HG02763 (cell line): ENCODE results near the gene MECP2.

Experiments
- ATAC-seq: cut with Tn5 transposase; IDR thresholded peaks from one replicate; pipeline ENCODE4 v1.9.1; 2021; ENCODE audit warnings: mild to moderate bottlenecking, moderate library complexity; ENCODE audit not compliant: unreplicated experiment

Gene MECP2

DNA sequence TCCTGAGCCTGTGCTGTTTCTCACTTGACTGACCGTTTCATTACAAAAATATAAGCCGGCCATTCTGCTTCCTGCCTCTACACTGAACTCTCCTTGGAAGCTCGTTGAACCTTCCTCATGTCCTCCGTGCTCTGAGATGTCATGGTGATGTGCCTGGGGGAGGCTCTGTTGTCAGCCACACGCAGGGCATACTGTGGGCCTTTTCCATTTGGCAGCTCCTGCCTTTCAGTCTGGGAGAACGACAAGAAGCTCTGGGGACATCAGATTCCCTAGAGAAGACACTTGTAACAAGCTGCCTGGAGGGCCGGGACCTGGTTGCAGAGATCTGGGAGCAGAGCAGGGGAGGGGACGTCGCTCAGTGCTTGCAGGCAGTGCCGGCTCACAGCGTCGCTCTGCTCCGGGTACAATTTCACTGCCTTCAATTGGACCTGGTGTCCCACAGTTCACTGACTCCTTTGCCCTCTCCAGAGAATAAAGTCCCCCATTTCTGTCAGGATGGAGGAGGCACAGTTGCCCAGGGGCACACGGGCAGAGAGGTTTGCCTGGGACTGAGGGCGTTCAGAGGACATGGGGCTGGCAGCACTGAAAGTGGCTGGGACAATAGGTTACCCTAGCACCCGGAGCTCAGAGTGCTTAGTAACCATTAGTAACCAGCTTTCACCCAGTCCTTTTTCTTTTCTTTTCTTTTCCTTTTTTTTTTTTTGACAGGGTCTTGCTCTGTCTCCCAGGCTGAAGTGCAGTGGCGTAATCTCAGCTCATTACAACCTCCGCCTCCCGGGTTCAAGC is 19.1 kb upstream of the MECP2 start:
- ATAC-seq, result no peak

- no peak for ATAC-seq
These were observed 18.2 kb upstream of the MECP2 start for GRCh38 chrX:154115750-154116149.

DNA sequence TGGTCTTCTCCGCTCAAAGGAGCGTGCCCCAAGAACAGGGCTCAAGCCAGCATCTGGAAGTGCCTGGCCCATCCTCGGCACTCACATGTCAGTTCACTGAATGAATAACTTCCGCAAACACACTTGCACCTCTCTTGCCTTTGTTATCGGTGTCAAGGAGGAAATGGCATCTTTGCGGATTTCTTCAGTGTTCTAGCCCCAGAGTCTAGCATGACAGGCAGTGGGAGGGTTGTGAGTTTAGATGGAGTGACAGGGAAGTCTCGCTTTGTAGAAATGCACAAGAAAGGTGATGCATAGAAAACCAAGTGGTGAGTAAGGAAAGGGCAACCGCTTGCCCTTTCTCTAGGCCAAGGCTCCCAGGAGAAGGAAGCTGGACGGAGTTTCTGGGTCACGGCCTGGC is 17.6 kb upstream of the MECP2 start:
- ATAC-seq, result no peak

GRCh38 chrX:154114652-154115051 is 17.1 kb upstream of the MECP2 start:
- ATAC-seq, result no peak

- no peak for ATAC-seq
These were observed 16.2 kb upstream of the MECP2 start for GRCh38 chrX:154113729-154114128.

- ATAC-seq, result no peak
These were observed 1.0 kb upstream of the MECP2 start for GRCh38 chrX:154098551-154098950.

GRCh38 chrX:154097003-154097588 is 421 bp downstream of the MECP2 start:
- peak; percentile 37 for ATAC-seq

GRCh38 chrX:154096140-154097002 is 1.1 kb downstream of the MECP2 start:
- no peak for ATAC-seq

GRCh38 chrX:154094833-154095232 is 2.7 kb downstream of the MECP2 start:
- ATAC-seq, result no peak

GRCh38 chrX:154093965-154094364 is 3.6 kb downstream of the MECP2 start:
- ATAC-seq, result no peak

DNA sequence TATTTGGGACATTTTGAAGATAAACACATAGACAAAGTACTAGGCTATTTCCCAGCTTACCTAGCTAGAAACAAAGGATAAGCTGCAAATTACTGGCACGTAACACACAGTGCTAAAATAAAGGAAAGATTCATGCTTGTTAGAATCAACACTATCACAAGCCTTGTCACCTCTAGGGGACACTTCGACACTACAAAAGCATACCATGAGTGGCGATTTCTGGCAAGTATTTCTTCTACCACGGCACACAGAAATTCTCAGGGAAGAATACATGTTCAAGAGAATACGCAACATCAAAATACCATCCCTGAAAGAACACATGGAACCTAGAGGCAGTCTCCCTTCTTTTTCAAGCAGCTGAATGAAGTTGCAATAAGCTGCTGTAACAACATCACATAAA is 5.1 kb downstream of the MECP2 start:
- ATAC-seq, result no peak

- ATAC-seq, result no peak
These were observed 5.8 kb downstream of the MECP2 start for GRCh38 chrX:154091678-154092077.

GRCh38 chrX:154090731-154091130 is 6.8 kb downstream of the MECP2 start:
- ATAC-seq, result no peak

- no peak for ATAC-seq
These were observed 12.8 kb downstream of the MECP2 start for GRCh38 chrX:154084449-154085300.

GRCh38 chrX:154083126-154083517 is 14.4 kb downstream of the MECP2 start:
- ATAC-seq, result no peak

GRCh38 chrX:154082396-154083125 is 15.0 kb downstream of the MECP2 start:
- ATAC-seq, result no peak

- ATAC-seq, result no peak
These were observed 20.4 kb downstream of the MECP2 start for GRCh38 chrX:154077101-154077500.

DNA sequence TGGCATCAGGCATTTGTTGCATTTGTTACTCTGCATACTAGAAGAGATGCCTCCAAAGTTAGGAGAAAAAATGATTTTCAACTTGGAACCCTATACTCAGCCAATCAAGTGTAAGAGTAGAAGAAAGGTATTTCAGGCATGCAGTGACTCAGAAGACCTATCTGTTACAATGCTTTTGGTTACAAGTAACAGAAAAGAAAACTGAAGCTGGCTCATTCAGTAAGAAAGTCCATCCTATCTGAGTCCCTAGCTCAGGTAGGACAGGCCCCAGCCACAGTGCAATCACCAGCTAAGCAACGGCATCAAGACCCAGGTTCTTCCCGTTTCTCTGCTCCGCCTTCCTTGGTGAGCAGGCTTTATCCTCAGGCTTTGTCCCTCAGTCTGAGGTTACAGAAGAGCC is 23.3 kb downstream of the MECP2 start:
- ATAC-seq, result no peak

GRCh38 chrX:154072192-154072591 is 25.3 kb downstream of the MECP2 start:
- ATAC-seq, result no peak

DNA sequence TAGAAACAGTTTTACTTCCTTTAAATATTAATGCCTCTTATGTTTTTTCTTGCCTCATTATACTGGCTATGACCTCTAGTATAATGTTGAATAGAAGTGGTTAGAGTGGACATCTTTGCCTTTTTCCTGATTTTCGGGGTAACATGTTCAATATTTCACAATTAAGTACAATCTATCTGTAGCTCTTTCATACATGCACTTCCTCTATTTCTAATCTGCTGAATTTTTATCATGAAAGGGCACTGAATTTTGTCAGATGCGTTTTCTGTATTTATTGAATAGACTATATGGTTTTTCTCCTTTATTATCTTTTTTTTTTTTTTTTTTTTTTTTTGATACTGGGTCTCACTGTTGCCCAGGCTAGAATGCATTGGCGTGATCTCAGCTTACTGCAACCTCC is 29.0 kb downstream of the MECP2 start:
- no peak for ATAC-seq
